HG03521 (cell line): ENCODE measurements around the gene CYP2E1.
"Not testable (repeated sequence)": the region's sequence is repeated elsewhere in the genome, so short reads cannot be mapped to it uniquely, and the experiment has no call there.

ENCODE experiments used
- ATAC-seq: cut with Tn5 transposase; IDR thresholded peaks from one replicate; pipeline ENCODE4 v1.9.1; 2021; ENCODE audit warnings: mild to moderate bottlenecking, moderate library complexity; ENCODE audit not compliant: unreplicated experiment

Gene CYP2E1

DNA sequence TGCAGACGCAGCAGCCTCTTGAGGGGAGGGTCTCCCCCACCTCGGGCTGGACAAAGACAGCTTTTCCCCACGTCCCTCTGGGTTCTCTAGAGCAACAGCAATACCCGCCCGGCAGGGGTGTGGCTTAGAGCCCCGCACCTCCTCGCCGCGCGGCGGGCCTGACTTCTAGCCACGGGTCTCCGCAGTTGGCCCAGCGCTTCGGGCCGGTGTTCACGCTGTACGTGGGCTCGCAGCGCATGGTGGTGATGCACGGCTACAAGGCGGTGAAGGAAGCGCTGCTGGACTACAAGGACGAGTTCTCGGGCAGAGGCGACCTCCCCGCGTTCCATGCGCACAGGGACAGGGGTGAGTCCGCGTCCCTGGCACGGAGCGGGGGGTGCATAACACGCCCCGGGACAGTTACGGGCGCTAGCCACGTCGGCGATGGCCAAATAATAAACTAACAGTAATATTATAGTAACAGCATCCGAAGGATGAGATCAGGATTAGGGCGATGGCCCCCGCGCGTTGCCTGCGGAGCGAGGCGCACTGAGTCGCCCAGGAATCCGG, 1.2 kb downstream of the CYP2E1 start:
- no peak for ATAC-seq

DNA sequence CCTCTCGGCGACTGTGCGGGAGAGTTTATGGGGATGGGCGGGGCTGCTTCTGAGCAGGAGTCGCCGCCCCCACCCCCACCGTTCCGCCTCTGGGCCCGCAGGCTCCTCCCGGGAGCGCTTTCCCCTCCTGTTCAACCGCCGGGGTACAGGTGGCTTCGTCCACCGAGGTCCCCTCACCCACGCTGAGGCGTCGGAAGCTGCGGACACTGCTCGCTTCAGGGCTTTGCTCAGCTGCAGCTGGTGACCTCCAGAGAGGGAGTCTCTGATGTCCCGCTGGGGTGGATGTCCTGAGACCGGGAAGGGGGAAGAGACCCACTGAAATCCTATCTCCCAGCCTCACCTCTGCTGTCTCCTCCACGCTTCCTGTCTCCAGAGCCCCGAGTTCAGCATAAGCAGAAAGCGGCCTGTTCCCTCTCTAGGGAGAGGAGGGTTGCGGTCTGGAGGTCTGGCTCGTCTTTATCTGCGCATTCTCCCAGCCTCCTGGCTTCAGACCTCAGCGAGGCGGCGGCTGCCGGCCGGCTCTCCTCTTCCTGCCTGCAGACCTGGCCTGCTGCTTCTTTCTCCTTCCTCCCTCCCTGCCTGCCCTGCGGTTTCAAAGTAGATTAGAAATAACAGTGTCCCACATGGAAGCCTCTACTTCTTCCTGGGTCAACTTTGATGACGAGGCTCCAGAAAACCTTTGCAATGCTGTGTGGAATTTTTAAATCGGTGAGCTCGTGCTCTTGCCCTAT, 1.8 kb downstream of the CYP2E1 start:
- ATAC-seq, result no peak

DNA sequence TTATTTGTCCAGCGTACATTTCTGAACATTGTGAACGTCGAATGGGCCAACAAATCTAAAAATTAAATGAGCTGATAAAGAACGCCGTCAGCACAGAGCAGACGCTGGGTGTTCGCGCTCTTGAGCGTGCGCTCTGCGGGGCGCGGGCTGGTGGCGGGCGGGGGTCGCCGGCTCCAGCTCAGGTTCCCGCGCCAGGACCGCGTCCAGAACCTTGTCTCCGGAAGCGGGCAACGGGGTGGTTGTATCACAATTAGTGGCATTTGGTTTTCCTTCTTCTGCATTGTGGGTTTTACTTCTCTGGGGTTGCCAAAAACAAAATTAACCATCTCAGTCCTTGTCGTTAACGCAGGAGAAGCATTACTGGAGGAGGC, 2.4 kb downstream of the CYP2E1 start:
- ATAC-seq, result no peak

DNA sequence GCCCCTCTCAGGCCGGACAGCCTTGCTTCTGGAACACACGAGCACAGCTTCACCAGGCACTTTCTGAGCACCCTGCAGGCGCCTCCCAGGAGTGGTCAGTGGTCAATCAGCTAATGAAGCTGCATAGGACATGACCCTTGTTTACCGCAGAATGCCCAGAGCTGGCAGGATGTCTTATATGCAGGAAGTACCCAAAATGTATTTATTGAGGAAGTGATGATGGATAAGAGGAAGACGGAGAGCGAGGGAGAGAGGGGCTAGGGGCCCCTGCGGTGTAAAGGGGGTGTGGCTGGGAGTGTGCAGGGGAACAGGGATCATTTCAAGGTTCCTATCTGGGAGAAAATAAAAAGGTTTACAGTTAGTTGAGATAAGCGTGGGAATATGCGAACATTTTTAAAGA, 3.3 kb downstream of the CYP2E1 start:
- ATAC-seq, result no peak

DNA sequence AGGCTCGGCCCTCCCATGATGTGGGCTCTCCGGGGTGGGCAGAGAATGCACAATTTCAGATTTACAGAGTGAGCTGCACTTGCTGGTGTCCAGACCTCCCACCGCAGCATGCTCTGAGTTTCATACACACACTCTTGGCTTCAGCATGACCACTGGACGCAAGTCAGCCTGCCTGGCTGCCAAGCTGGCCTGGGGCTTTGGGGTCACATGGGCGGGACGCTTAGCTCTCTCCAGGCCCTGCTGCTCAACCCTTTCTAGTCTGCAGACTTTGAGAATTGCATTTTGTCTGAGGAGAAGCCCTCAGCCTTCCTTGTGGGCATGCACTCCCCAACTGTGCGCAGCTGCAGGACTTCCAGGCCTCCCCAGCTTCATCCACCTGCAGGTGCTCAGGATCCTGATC, 5.7 kb downstream of the CYP2E1 start:
- no peak for ATAC-seq

DNA sequence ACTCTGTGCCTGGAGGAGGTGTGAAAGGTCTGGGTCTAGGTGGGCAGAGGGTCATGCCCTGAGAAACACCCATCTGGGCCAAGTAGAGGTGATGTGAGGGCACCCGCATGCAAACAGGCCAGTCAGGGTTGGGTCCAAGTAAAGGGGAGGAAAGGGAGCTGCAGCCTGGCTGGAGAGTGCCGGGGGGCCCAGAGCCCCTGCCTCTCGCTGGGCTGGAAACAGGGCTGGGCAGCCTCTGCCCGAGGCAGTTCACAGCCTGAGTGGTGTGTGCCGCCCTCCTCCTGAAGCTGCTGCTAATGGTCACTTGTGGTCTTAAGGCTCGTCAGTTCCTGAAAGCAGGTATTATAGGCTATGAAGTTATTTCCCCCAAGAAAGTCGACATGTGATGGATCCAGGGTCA, 7.3 kb downstream of the CYP2E1 start:
- no peak for ATAC-seq

DNA sequence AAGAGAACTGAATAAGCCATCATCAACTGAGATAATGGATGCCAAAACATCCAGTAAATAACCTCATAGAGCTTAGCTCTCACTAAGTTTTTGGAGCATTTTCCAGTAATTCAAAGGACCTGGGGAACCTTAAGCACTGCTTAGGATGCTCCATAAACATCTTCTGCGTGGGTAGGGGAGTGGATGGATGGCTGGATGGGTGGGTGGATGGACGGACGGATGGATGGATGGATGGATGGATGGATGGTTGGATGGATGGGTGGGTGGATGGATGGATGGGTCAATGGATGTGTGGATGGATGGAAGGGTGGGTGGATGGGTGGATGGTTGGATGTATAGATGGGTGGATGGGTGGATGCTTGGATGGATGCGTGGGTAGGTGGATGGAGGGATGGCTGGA, 9.0 kb downstream of the CYP2E1 start:
- no peak for ATAC-seq

DNA sequence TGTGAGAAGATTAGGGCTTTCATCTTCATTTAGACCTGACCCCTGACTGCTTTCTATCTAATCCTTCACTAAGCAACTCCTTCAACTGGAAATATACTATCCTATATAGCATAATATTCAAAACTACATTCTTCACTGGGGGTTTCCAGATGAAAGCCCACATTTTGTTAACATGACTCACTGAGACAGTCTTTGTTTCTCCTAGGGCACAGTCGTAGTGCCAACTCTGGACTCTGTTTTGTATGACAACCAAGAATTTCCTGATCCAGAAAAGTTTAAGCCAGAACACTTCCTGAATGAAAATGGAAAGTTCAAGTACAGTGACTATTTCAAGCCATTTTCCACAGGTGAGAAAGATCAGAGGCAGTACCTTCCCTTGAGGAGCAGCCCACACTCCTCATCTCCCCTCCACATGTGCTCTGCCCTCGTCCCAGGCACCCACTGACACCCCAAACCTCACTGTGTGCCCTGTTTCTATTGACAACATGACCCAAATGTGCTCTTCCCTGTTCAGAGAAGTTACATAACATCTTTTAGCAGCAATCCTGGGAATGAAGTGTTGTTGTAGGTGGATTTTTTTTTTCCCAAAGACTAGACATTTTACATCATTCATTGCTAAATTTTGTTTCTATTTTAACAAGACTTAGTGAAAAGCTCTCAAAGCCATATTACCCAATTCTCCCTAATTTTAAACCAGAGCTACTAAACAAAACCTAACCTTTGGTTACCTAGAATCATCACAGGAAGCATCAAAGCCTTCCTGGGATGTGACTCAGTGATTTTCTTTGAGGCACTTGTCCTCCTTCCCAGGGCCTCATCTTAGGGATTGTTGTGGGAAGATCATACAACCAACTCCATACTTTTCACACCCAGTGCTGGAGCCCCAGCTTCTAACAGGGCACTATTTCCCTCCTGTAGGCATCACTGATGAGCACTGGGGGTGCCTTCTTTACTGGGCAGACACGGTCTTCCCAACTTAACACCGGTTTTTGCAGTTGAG, 10.7 kb downstream of the CYP2E1 start:
- no peak for ATAC-seq

DNA sequence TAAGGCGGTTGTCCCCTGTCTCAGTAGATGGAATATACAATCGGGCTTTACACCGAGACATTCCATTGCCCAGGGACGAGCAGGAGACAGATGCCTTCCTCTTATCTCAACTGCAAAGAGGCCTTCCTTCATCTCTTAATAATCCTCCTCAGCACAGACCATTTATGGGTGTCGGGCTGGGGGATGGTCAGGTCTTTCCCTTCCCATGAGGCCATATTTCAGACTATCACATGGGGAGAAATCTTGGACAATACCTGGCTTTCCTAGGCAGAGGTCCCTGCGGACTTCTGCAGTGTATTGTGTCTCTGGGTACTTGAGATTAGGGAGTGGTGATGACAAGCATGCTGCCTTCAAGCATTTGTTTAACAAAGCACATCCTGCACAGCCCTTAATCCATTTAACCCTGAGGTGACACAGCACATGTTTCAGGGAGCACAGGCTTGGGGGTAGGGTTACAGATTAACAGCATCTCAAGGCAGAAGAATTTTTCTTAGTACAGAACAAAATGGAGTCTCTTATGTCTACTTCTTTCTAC, 14.3 kb downstream of the CYP2E1 start:
- not testable (repeated sequence) for ATAC-seq

DNA sequence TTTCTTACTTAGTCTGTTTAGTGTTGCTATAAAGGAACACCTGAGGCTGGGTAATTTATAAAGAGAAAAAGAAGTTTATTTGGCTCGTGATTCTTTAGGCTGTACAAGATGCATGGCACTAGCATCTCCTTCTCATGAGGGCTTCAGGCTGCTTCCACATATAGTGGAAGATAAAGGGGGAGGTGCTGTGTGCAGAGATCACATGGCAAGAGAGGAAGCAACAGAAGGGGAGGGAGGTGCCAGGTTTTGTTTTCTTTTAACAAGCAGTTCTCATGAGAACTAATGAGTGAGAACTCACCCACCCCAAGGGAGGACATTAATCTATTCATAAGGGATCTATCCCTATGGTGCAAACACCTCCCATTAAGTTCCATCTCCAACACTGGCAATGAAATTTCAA, 17.3 kb downstream of the CYP2E1 start:
- no peak for ATAC-seq

DNA sequence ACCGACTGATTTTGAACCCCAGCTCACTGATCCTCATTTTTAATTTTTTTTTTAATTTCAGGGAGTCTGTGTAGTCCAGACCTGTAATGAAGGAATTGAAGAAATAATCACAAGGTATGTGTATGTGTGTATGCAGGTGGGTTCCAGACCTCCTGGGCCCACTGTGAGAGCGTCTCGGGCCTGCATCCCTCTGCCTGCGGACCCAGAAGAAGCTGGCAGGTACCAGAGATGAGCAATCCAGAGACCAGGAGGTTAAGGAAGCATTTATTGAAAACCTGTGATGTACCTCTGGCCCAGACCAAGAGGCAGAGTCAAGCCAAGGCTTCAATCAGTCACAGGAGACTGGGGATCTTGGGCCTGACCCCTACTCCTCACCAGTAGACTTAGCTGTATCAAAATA, 27.4 kb downstream of the CYP2E1 start:
- ATAC-seq, result no peak

DNA sequence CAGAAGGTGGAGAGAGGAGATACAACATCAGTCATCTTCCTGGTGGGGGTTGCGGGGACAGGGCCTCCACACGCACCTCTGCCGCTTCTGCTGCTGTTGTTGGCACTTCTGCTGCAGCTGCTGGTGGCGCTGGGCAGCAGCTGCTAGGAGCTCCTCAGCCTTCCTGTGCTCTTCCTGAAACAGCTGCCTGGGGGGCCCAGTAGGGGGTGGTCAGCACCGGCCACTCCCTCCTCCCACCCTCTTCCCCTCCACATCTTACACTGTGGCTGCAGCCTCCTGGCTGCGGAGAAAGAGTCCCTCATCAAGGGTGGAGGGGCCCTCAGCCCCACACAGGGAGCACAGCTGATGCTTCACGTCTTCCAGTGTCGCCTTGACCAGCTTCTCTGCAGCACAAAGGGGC, 28.4 kb downstream of the CYP2E1 start:
- ATAC-seq, result no peak

DNA sequence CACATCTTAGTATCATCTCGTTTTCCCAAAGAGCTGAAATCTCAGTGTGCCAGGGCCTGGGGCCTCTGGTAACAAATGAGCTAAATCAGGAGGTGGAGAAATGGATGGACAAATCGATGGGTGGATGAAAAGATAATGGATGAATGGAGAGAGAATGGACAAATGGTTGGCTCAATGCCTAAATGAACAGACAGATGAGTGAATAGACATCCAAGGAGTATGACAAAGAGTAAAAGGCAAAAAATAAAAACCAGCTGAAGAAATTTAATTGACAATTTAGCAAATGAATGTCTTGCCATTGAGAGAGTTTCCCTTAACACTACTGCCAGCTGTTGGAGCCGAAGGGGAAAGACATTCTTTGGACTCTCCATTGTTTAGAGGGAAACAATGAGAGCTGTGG, 30.2 kb downstream of the CYP2E1 start:
- ATAC-seq, result no peak

DNA sequence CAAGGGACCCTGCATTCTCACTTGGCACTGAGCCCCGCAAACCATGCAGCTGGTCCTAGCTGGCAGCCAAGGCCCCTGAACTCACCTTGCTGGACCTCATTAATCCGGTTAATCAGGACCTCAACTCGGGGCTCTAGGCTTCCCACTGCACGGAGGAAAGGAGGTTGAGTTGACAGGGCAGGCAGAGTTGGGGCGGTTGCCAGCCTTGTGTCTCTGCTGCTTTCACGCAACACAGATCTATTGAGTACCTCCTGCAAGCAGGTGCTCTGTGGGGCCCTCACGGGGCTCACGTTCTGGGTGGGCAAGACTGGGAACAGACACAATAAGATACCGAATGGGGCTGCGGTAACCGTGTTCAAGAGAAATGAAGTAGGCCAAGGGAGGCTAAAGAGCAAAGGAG, 32.1 kb downstream of the CYP2E1 start:
- no peak for ATAC-seq

DNA sequence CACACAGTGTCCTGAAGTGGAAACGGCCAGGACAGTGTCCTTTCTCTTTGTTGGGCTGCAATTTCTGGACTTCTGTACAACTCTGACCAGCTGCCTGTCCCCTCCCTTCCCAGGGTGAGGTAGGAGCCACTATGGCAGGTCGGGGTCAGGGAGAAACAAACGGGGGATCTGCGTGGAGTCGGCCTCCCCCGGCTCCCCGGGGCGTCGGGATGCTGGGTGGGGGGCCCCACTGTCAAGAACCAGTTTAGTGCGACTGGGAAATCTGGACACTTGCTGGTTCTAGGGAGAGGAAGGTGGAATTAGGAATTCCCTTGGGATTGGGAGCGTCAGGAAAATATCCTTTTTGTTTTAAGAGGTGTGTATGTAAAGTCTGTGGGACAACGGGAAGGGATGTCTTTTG, 37.7 kb downstream of the CYP2E1 start:
- ATAC-seq, result no peak

DNA sequence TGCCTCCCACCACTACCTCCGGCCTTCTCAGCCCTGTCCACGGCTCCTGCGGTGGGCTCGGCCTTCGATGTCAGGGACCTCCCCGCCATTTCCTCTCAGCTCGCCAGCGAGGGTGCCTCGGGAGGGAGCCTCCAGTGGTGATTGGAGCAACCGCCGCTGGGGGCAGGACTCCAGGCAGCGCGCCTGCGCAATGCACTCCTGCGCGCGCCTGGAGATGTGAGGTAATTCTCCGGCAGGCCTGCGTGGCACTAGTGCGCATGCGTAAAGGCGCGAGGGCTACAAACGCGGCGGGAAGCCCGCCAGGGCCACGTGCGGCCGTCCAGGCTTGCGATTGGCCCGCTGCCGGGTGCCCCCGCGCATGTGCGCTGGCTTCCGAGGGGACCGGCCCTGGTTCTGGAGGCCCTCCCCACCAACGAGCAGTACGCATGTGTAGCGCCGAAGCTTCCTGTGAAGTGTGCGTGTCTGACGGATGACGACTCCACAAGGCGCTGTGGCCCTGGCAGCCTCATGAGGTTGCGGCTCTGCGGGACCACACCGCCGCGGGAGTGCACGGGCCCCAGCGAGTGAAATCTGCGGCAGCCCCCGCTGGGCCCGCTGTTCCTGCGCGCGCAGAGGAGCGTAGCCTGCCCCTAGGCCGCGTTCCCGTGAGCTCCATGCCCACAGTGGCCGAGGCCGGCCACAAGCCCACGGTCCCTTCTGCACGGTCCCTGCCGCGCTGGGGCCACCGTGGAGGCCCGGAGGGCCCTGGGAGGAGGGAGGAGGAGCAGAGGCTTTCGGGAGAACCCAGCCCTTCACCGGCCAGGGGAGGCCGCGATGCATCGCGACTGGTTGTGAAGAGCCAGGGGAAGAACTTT, 38.5 kb downstream of the CYP2E1 start, which contains the start of gene SYCE1:
Gene SYCE1, minus strand, starts transcription at position 143 of the 854 bp plus-strand sequence. Its CDS starts 54 bp downstream, at position 89.
- ATAC-seq, result no peak

DNA sequence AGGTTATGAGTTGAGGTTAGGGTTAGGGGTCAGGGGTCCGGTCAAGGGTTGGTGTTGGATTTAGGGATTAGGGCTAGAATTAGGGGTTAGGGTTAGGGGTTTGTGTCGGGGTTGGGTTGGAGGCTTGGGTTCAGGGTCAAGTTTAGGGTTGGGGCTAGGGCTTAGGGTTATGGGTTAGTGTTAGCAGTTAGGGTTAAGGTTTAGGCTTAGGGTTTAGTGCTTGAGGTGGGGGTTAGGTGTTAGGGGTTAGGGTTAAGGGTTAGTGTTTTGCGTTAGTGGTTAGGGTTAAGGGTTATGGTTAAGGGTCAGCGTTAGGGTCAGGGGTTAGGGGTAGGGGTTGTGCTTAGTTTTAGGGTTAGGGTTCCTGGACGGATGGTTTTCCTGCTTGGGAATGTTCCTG, 40.0 kb downstream of the CYP2E1 start:
- no peak for ATAC-seq

DNA sequence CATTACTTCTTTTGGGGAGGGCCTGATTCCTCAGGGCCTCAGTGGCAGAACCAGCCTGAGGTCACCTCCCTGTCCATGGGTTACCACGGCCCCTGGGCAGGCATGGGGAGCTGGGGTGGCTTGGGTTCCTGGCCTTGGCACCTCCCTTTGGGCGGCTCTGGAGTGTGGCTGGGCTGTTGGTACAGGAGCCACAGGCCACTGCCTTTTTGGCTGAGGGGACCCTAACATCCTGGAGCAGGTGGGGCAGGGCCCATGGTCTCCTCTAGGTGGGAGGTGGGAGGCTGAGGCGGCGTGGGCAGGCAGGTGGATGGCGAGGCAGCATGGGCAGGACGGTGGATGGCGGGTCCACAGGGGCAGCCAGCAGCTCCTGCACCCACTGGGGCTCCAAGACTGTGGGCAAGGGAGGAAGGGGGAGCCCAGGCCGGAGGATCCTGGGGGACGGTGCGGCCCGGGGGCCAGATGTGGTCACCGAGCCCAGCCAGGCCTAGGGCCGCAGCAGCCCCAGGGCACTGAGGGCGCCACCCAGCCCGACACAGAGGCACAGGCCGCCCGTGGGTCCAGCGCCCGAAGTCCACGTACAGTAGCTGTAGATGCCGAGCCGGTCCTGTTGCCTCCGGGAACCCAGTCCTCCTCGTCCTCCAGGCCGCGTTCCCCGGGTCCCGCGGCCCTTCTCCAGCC, 40.6 kb downstream of the CYP2E1 start:
- ATAC-seq, result no peak

DNA sequence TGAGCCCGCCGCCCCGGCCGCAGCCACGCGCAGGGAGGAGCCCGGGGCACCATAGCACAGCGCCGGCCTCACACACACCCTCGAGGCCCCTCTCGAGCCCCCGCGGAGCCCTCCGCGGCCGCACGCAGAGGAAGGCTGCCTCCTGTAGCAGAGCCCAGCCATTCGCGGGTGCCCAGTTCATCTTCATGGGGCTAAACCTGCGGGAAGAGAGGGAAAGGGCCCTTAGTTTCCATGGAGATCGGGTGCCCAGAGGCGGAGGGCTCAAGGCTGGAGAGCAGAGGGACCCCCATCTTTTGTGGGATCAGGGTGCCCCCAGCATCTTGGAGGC, 41.1 kb downstream of the CYP2E1 start:
- ATAC-seq, result no peak
